BJ (cell line): ENCODE results near the gene TMEM170A. TPM values are rescaled to one million over a fixed set of nuclear protein-coding genes. Genes with fewer than 3 reads are reported as not detected.

Experiments
- CTCF ChIA-PET: fragments of 350-600 bp; formaldehyde crosslinking; extraction: SDS; loops from one replicate; lab custom pipeline; 2021; ENCODE audit warnings: antibody characterized with exemption, inconsistent platforms; lab: Yijun Ruan, JAX
- POLR2A ChIA-PET: fragments of 300-600 bp; sonication (Branson Sonifier 250); formaldehyde crosslinking; extraction: SDS; loops from one replicate; lab custom pipeline; 2021; ENCODE audit warnings: antibody characterized with exemption; lab: Charles Lee
- DNase-seq: peaks from one replicate; pipeline ENCODE4 v3.0.0-alpha.2; 2011; ENCODE audit warnings: low read depth
- H3K27me3 ChIP-seq: 2 replicates; pipeline ENCODE4 v1.6.0; 2011; ENCODE audit warnings: low read length; ENCODE audit not compliant: control insufficient read depth, insufficient read depth
- H3K36me3 ChIP-seq: 2 replicates; pipeline ENCODE4 v1.5.1; 2011; ENCODE audit warnings: low read length; ENCODE audit not compliant: control insufficient read depth, insufficient read depth
- H3K4me3 ChIP-seq: 2 replicates; pipeline ENCODE4 v1.5.1; 2011; ENCODE audit warnings: low read depth, mild to moderate bottlenecking, control low read depth, low read length
- CTCF ChIP-seq: IDR thresholded peaks from 2 replicates; pipeline ENCODE4 v1.5.1; 2011; ENCODE audit warnings: low read depth, mild to moderate bottlenecking, control low read depth, inconsistent platforms, low read length, moderate library complexity; ENCODE audit not compliant: insufficient read depth
- polyA plus RNA-seq: library from polyadenylated mRNA; depleted of rRNA; stranded (reverse); fragments of >200 nt; gene quantifications from 2 replicates; pipeline ENCODE4 v1.2.3, GENCODE V29; 2011

Gene TMEM170A
- polyA plus RNA-seq, 1 experiment = 5.2 TPM

DNA sequence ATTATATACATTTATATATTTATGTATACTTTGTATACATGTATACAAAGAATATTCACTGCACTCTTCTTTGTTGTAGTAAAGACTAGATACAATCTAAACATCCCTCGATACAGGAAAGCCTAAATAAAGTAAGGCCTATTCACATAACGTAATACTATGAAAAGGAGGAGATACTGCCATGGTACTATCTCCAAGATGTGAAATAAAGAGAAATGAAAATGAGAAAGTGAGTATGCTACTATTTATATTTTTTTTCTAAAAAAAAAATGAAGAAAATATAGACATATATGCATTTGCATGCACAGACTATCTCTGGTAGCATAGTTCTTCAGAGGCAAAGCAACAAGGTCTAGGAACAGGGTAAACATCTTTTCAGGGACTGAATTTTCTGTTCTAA lies 50.5 kb downstream of the TMEM170A start:
- H3K4me3 ChIP-seq = no peak overlapping the region
- CTCF ChIA-PET = no interaction called here
- POLR2A ChIA-PET = no interaction called here
- no peak for DNase-seq
- TF ChIP-seq CTCF = no peak
- H3K36me3 ChIP-seq = 0 out of 2 replicates have a peak, but pooled peaks cover 4% of the 10 kb centered on the region
- H3K27me3 ChIP-seq = no peaks in the 10 kb centered on the region

- no peak for TF ChIP-seq CTCF
- ChIA-PET CTCF (interaction anchor here (0.8 kb wide), 1 partner anchor 14 kb away, joined by 4 read pairs; no protein-coding TSS in a partner anchor), POLR2A (no interaction called here)
These were observed 57.5 kb downstream of the TMEM170A start for GRCh38 chr16:75406943-75407342.

GRCh38 chr16:75402821-75403475 lies 61.5 kb downstream of the TMEM170A start:
- POLR2A ChIA-PET = no interaction called here
- no peak for DNase-seq

More at GRCh38 chr16:75406943-75407342, 57.5 kb downstream of the TMEM170A start:
- Histone ChIP-seq H3K4me3 (no peak overlapping the region), H3K36me3 (0 out of 2 replicates have a peak, but pooled peaks cover 2% of the 10 kb centered on the region), H3K27me3 (no peaks in the 10 kb centered on the region)
- no peak for DNase-seq

GRCh38 chr16:75402159-75402820 lies 62.2 kb downstream of the TMEM170A start:
- no peaks in the 10 kb centered on the region; the same call in 1 of the 2 replicates for H3K36me3 ChIP-seq
- no peaks in the 10 kb centered on the region for H3K27me3 ChIP-seq
- no peak overlapping the region for H3K4me3 ChIP-seq
- no peak for TF ChIP-seq CTCF
- ChIA-PET POLR2A (no interaction called here), CTCF (interaction anchor here (0.8 to 8.2 kb wide), 11 partner anchors 9 to 204 kb away, joined by 3 to 67 read pairs (median 4); no protein-coding TSS in a partner anchor)
- no peak for DNase-seq

More at GRCh38 chr16:75402821-75403475, 61.5 kb downstream of the TMEM170A start:
- Histone ChIP-seq H3K27me3 (no peaks in the 10 kb centered on the region), H3K36me3 (no peaks in the 10 kb centered on the region; the same call in 1 of the 2 replicates), H3K4me3 (no peak overlapping the region)
- TF ChIP-seq CTCF = peak; percentile 64
- CTCF ChIA-PET = interaction anchor here (0.8 to 8.2 kb wide), 12 partner anchors 9 to 204 kb away, joined by 3 to 67 read pairs (median 4); no protein-coding TSS in a partner anchor

- CTCF ChIA-PET = interaction anchor here (0.7 to 8.2 kb wide), 12 partner anchors 8 to 203 kb away, joined by 3 to 67 read pairs (median 4); no protein-coding TSS in a partner anchor
- Histone ChIP-seq H3K4me3 (no peak overlapping the region), H3K36me3 (no peaks in the 10 kb centered on the region; the same call in 1 of the 2 replicates), H3K27me3 (no peaks in the 10 kb centered on the region)
- no peak for DNase-seq
- POLR2A ChIA-PET = interaction anchor here (0.7 kb wide), 1 partner anchor 137 kb away, joined by 3 read pairs; no protein-coding TSS in a partner anchor
- no peak for TF ChIP-seq CTCF
These were observed 62.8 kb downstream of the TMEM170A start for GRCh38 chr16:75401691-75402090.
